ENCODE data around the gene MBNL1. TPM values are rescaled to one million over a fixed set of nuclear protein-coding genes. Genes with fewer than 3 reads are reported as not detected.

MBNL1 gene
- polyA plus RNA-seq, 1 donor (not counting 4 experiments of a cell fraction or from before 2014, with no cell fraction given): 58.3 TPM

- H3K4me2 ChIP-seq (ENCODE audit: control insufficient read depth, extremely low read depth, insufficient read depth, low read depth, low read length): no peak overlapping the region
- H4K20me1 ChIP-seq (ENCODE audit: control insufficient read depth, extremely low read depth, insufficient read depth, low read length): no peaks in the 10 kb centered on the region
- peaks cover 3% of the 10 kb centered on the region for H3K4me1 ChIP-seq (ENCODE audit: control insufficient read depth, extremely low read depth, insufficient read depth, low read length)
- H3K4me3 ChIP-seq (ENCODE audit: control insufficient read depth in 2 of 3, extremely low read depth in 1 of 3, insufficient read depth in 2 of 3, low read depth in 1 of 3, low read length in 3 of 3): no peak overlapping the region
- DNase-seq (ENCODE audit: low read depth, low spot score) (no peak), FAIRE-seq (no peak)
- H3K9me1 ChIP-seq (ENCODE audit: control insufficient read depth, extremely low read depth, insufficient read depth, low read length): no peaks in the 10 kb centered on the region
- no peaks in the 10 kb centered on the region for H3K36me3 ChIP-seq (ENCODE audit: control insufficient read depth in 2 of 2, extremely low read depth in 1 of 2, insufficient read depth in 2 of 2, low read length in 2 of 2)
- H3K27me3 ChIP-seq (ENCODE audit: control insufficient read depth, extremely low read depth, insufficient read depth, low read length): no peaks in the 10 kb centered on the region
- TF ChIP-seq CTCF (optimal IDR thresholded peaks at IDR 0.05 in 1 of 3, IDR thresholded peaks at IDR 0.05 in 1 of 3, conservative IDR thresholded peaks at IDR 0.05 in 1 of 3; ENCODE audit: extremely low read depth in 1 of 3, insufficient read depth in 2 of 3, low read length in 3 of 3) (no peak), EZH2 (IDR thresholded peaks at IDR 0.05; ENCODE audit: low read length) (no peak)
- no peak overlapping the region for H3K27ac ChIP-seq (ENCODE audit: control insufficient read depth, insufficient read depth, low read length)
- dilution Hi-C loops (cut with MboI; ENCODE audit: extremely low pct_ligation_motif_present, low sequenced_read_pairs): no loop called here
- H3K79me2 ChIP-seq (ENCODE audit: control insufficient read depth, insufficient read depth, low read length): peaks cover 72% of the 10 kb centered on the region
- H3K9me3 ChIP-seq (ENCODE audit: control insufficient read depth, low read depth, low read length): no peaks in the 10 kb centered on the region
- no peak overlapping the region for H3K9ac ChIP-seq (ENCODE audit: control insufficient read depth, extremely low read depth, insufficient read depth, low read length)
- no peak overlapping the region for H2AFZ ChIP-seq (ENCODE audit: control insufficient read depth, low read length)
Observed at GRCh38 chr3:152321200-152321954, 52.6 kb downstream of the MBNL1 start.

- H3K27ac ChIP-seq (ENCODE audit: control insufficient read depth, insufficient read depth, low read length): no peak overlapping the region
- no peaks in the 10 kb centered on the region for H4K20me1 ChIP-seq (ENCODE audit: control insufficient read depth, extremely low read depth, insufficient read depth, low read length)
- no peaks in the 10 kb centered on the region for H3K9me1 ChIP-seq (ENCODE audit: control insufficient read depth, extremely low read depth, insufficient read depth, low read length)
- H3K4me1 ChIP-seq (ENCODE audit: control insufficient read depth, extremely low read depth, insufficient read depth, low read length): peaks cover 3% of the 10 kb centered on the region
- dilution Hi-C loops (cut with MboI; ENCODE audit: extremely low pct_ligation_motif_present, low sequenced_read_pairs): no loop called here
- H3K9ac ChIP-seq (ENCODE audit: control insufficient read depth, extremely low read depth, insufficient read depth, low read length): no peak overlapping the region
- no peaks in the 10 kb centered on the region for H3K9me3 ChIP-seq (ENCODE audit: control insufficient read depth, low read depth, low read length)
- DNase-seq (ENCODE audit: low read depth, low spot score) (no peak), FAIRE-seq (no peak)
- no peak overlapping the region for H2AFZ ChIP-seq (ENCODE audit: control insufficient read depth, low read length)
- H3K4me2 ChIP-seq (ENCODE audit: control insufficient read depth, extremely low read depth, insufficient read depth, low read depth, low read length): no peak overlapping the region
- H3K36me3 ChIP-seq (ENCODE audit: control insufficient read depth in 2 of 2, extremely low read depth in 1 of 2, insufficient read depth in 2 of 2, low read length in 2 of 2): no peaks in the 10 kb centered on the region
- H3K27me3 ChIP-seq (ENCODE audit: control insufficient read depth, extremely low read depth, insufficient read depth, low read length): no peaks in the 10 kb centered on the region
- H3K79me2 ChIP-seq (ENCODE audit: control insufficient read depth, insufficient read depth, low read length): peaks cover 71% of the 10 kb centered on the region
- H3K4me3 ChIP-seq (ENCODE audit: control insufficient read depth in 2 of 3, extremely low read depth in 1 of 3, insufficient read depth in 2 of 3, low read depth in 1 of 3, low read length in 3 of 3): no peak overlapping the region
- TF ChIP-seq EZH2 (IDR thresholded peaks at IDR 0.05; ENCODE audit: low read length) (no peak), CTCF (optimal IDR thresholded peaks at IDR 0.05 in 1 of 3, IDR thresholded peaks at IDR 0.05 in 1 of 3, conservative IDR thresholded peaks at IDR 0.05 in 1 of 3; ENCODE audit: extremely low read depth in 1 of 3, insufficient read depth in 2 of 3, low read length in 3 of 3) (no peak)
Observed at GRCh38 chr3:152321955-152322377, 53.2 kb downstream of the MBNL1 start.
